Osteoblast (primary cell): ENCODE results near the gene SUGCT. TPM values are rescaled to one million over a fixed set of nuclear protein-coding genes. Genes with fewer than 3 reads are reported as not detected.

Source experiments
- DNase-seq: peaks from one replicate; pipeline ENCODE4 v3.0.0; 2011; ENCODE audit warnings: low spot score, mixed read lengths; ENCODE audit not compliant: insufficient read length; ENCODE audit errors: missing footprints
- H2AFZ ChIP-seq: 2 replicates; pipeline ENCODE4 v1.6.0; 2011; ENCODE audit warnings: mild to moderate bottlenecking, low read length
- H3K27ac ChIP-seq: 2 replicates; pipeline ENCODE4 v1.5.1; 2011; ENCODE audit warnings: mild to moderate bottlenecking, low read depth, low read length, moderate library complexity
- H3K27me3 ChIP-seq: 2 replicates; pipeline ENCODE4 v1.6.0; 2012; ENCODE audit warnings: mild to moderate bottlenecking, control low read depth, inconsistent platforms, low read length, moderate library complexity; ENCODE audit not compliant: insufficient read depth
- H3K36me3 ChIP-seq: 2 replicates; pipeline ENCODE4 v1.5.1; 2011; ENCODE audit warnings: mild to moderate bottlenecking, low read length, control low read depth, moderate library complexity; ENCODE audit not compliant: insufficient read depth
- H3K4me1 ChIP-seq: 2 replicates; pipeline ENCODE4 v1.5.1; 2011; ENCODE audit warnings: mild to moderate bottlenecking, low read length, control low read depth, moderate library complexity; ENCODE audit not compliant: insufficient read depth
- H3K4me2 ChIP-seq: 2 replicates; pipeline ENCODE4 v1.6.0; 2011; ENCODE audit warnings: mild to moderate bottlenecking, low read length; ENCODE audit not compliant: insufficient read depth
- H3K4me3 ChIP-seq: fragments of 200-600 bp; sonication (generic); 3 replicates; pipeline ENCODE4 v1.5.1; 2012; ENCODE audit warnings: mild to moderate bottlenecking, low read length, inconsistent platforms; ENCODE audit not compliant: insufficient read depth
- H3K79me2 ChIP-seq: 2 replicates; pipeline ENCODE4 v1.6.0; 2012; ENCODE audit warnings: mild to moderate bottlenecking, low read length, control low read depth, inconsistent platforms; ENCODE audit not compliant: insufficient read depth
- H3K9me3 ChIP-seq: 2 replicates; pipeline ENCODE4 v1.5.1; 2011; ENCODE audit warnings: low read depth, low read length, control low read depth
- H4K20me1 ChIP-seq: 2 replicates; pipeline ENCODE4 v1.6.0; 2012; ENCODE audit warnings: mild to moderate bottlenecking, low read length, control low read depth; ENCODE audit not compliant: insufficient read depth
- total RNA-seq: library from RNA; depleted of rRNA; stranded (reverse); fragments of >200 nt; gene quantifications from 2 replicates; pipeline ENCODE4 v1.2.3, GENCODE V29; 2012
- TF ChIP-seq, protein P1 (sequence below): IDR thresholded peaks from 2 replicates; pipeline ENCODE4 v1.5.1; 2011; ENCODE audit warnings: mild to moderate bottlenecking, low read depth, low read length, moderate library complexity; ENCODE audit errors: extremely low read depth

Gene SUGCT
- total RNA-seq, 1 donor = 21.7 TPM

DNA sequence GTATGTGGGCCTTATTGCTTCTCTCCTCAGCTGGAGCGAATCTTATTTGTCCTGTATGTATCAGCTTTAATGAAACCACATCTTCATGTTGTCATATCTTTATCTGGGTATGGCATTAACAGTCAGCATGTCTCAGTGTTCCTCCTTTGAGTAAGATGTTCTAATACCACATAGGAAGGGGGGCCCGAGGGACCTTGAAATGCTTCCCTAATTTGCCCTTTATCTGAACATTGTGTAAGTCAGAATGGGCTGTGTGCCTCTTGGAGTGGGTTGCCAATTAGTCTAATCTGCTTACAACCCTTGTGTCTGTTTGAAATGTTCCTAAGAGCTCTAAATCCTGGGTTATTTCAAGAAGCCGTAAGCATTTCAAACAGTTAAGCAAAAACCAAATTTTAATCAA is 623.8 kb downstream of the SUGCT start:
- Histone ChIP-seq H3K27me3 (no peaks in the 10 kb centered on the region), H3K79me2 (no peaks in the 10 kb centered on the region), H3K4me3 (no peak overlapping the region), H2AFZ (no peak overlapping the region), H3K4me1 (peaks cover 7% of the 10 kb centered on the region), H3K4me2 (no peak overlapping the region), H4K20me1 (no peaks in the 10 kb centered on the region), H3K9me3 (no peaks in the 10 kb centered on the region), H3K36me3 (no peaks in the 10 kb centered on the region), H3K27ac (no peak overlapping the region)
- DNase-seq = no peak
- TF ChIP-seq, protein P1, sequence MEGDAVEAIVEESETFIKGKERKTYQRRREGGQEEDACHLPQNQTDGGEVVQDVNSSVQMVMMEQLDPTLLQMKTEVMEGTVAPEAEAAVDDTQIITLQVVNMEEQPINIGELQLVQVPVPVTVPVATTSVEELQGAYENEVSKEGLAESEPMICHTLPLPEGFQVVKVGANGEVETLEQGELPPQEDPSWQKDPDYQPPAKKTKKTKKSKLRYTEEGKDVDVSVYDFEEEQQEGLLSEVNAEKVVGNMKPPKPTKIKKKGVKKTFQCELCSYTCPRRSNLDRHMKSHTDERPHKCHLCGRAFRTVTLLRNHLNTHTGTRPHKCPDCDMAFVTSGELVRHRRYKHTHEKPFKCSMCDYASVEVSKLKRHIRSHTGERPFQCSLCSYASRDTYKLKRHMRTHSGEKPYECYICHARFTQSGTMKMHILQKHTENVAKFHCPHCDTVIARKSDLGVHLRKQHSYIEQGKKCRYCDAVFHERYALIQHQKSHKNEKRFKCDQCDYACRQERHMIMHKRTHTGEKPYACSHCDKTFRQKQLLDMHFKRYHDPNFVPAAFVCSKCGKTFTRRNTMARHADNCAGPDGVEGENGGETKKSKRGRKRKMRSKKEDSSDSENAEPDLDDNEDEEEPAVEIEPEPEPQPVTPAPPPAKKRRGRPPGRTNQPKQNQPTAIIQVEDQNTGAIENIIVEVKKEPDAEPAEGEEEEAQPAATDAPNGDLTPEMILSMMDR = no peak

DNA sequence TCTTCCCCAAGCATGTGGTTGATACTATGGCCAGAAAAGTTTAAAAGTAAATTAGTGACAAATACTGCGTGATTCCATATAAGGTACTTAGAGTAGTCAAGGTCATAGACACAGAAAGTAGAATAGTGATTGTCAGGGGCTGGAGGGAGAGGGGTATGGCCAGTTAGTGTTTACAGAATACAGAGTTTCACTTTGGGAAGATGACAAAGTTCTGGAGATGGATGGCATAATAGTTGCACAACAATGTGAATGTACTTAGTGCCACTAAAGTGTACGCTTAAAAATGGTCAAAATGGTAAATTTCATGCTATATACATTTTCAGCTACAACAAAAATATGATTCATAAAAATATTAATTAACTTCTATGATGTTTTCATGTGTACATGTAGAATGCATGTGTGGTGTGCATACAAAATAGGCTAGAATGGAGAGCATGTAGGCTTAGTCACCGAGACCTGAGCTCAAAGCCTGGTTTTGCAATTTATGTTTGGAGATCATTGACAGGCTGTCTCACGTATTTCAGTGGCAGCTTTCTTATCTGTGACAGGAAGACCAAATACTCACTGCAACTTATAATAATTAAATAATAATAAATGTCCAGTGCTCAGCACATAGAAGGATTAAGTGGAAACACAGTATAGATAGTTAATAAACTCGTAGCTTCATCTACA is 625.6 kb downstream of the SUGCT start:
- Histone ChIP-seq H3K4me3 (no peak overlapping the region), H3K9me3 (no peaks in the 10 kb centered on the region), H3K27ac (no peak overlapping the region), H3K36me3 (no peaks in the 10 kb centered on the region), H3K4me2 (no peak overlapping the region), H3K27me3 (no peaks in the 10 kb centered on the region), H3K79me2 (no peaks in the 10 kb centered on the region), H3K4me1 (peaks cover 19% of the 10 kb centered on the region), H2AFZ (no peak overlapping the region), H4K20me1 (no peaks in the 10 kb centered on the region)
- DNase-seq = no peak
- TF ChIP-seq, protein P1 = no peak

DNA sequence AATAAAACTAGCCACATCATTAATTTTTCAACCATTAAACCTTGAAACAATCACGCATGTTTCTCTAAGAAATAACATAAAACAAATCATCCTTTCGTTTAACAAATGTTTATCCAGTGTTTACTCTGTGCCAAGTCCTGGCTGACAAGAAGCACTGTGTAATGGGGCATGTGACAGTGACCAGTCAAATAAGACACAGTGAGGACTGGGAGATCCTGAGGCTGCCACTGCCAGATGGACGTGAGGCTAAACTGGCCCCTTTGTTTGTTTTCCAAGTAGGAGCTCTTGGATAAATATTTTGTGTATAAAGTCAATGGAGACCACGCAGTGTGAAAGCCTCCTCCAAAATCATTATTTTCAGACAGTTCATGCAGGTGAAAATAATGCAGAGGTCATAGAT is 626.2 kb downstream of the SUGCT start:
- H3K9me3 ChIP-seq = no peaks in the 10 kb centered on the region
- H3K27me3 ChIP-seq = no peaks in the 10 kb centered on the region
- H2AFZ ChIP-seq = no peak overlapping the region
- TF ChIP-seq, protein P1 = no peak
- H3K4me3 ChIP-seq = no peak overlapping the region
- no peak overlapping the region for H3K27ac ChIP-seq
- DNase-seq = no peak
- H4K20me1 ChIP-seq = no peaks in the 10 kb centered on the region
- no peaks in the 10 kb centered on the region for H3K36me3 ChIP-seq
- no peaks in the 10 kb centered on the region for H3K79me2 ChIP-seq
- no peak overlapping the region for H3K4me2 ChIP-seq
- peaks cover 19% of the 10 kb centered on the region for H3K4me1 ChIP-seq

DNA sequence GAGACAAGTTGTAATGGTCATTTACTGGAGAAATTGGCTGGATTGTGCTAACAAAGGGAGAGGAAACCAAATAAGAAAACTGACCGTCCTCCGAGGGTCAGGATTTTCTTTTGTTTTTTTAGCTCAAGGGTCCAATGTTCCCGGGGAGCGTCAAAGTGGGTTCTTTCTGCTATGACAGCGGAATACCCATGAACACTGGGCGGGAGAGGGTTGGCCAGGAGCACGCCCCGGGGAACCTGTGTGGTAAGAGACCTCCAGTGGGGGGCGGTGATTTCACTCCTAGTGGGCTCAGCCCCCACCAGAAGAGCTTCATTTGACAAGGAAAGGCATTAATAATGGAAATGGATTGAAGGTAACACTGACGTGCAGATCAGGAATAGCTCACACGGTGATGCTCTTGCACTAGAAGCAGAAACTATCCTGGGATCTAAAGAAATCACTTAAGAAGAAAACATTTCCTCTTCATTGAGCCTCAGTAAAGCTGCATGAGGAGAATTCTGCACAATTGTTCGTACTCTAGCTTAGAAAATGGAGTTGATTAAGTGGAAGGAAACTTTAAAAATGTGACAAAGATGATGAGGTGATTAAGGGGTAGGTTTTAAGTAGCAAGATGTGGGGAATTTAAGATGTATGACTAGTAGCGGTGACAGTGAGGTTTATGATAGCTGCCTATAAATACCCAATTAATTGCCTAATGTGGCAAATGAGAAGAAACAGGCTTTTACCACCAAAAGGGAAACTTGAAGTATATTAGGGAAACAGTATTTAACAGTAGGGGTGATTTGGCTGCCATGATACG is 627.2 kb downstream of the SUGCT start:
- Histone ChIP-seq H3K27ac (no peak overlapping the region), H3K36me3 (no peaks in the 10 kb centered on the region), H3K79me2 (no peaks in the 10 kb centered on the region), H3K4me2 (no peak overlapping the region), H3K4me3 (no peak overlapping the region), H2AFZ (no peak overlapping the region), H3K27me3 (no peaks in the 10 kb centered on the region), H3K9me3 (no peaks in the 10 kb centered on the region), H4K20me1 (no peaks in the 10 kb centered on the region), H3K4me1 (peaks cover 19% of the 10 kb centered on the region)
- TF ChIP-seq, protein P1 = peak; percentile 27
- DNase-seq = no peak
